ENCODE results near the gene DDA1.

DDA1 gene

GRCh38 chr19:17282488-17283125 is 26.8 kb upstream of the DDA1 start (continued):
- TF ChIP-seq, protein P1, sequence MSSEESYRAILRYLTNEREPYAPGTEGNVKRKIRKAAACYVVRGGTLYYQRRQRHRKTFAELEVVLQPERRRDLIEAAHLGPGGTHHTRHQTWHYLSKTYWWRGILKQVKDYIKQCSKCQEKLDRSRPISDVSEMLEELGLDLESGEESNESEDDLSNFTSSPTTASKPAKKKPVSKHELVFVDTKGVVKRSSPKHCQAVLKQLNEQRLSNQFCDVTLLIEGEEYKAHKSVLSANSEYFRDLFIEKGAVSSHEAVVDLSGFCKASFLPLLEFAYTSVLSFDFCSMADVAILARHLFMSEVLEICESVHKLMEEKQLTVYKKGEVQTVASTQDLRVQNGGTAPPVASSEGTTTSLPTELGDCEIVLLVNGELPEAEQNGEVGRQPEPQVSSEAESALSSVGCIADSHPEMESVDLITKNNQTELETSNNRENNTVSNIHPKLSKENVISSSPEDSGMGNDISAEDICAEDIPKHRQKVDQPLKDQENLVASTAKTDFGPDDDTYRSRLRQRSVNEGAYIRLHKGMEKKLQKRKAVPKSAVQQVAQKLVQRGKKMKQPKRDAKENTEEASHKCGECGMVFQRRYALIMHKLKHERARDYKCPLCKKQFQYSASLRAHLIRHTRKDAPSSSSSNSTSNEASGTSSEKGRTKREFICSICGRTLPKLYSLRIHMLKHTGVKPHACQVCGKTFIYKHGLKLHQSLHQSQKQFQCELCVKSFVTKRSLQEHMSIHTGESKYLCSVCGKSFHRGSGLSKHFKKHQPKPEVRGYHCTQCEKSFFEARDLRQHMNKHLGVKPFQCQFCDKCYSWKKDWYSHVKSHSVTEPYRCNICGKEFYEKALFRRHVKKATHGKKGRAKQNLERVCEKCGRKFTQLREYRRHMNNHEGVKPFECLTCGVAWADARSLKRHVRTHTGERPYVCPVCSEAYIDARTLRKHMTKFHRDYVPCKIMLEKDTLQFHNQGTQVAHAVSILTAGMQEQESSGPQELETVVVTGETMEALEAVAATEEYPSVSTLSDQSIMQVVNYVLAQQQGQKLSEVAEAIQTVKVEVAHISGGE (tag by site-specific recombination; conservative IDR thresholded peaks at IDR 0.05; ENCODE audit: low read depth) = no peak
- TF ChIP-seq IKZF3 (tag by site-specific recombination; IDR thresholded peaks at IDR 0.05) (peak; percentile 29; the same call in 1 of the 2 replicates), ZNF776 (tag by site-specific recombination; IDR thresholded peaks at IDR 0.05; ENCODE audit: borderline replicate concordance) (no peak), ZNF221 (tag by site-specific recombination; IDR thresholded peaks at IDR 0.05; ENCODE audit: borderline replicate concordance) (no peak), ZFP69B (tag by site-specific recombination; IDR thresholded peaks at IDR 0.05) (peak; percentile 38; the same call in 1 of the 2 replicates), ZNF654 (tag by site-specific recombination; IDR thresholded peaks at IDR 0.05; ENCODE audit: low read depth) (peak; percentile 83), KLF7 (tag by site-specific recombination; IDR thresholded peaks at IDR 0.05; ENCODE audit: borderline replicate concordance) (no peak), ZBTB17 (tag by site-specific recombination; IDR thresholded peaks at IDR 0.05) (peak; percentile 90), MEIS1 (CRISPR knock-in tag; IDR thresholded peaks at IDR 0.05; ENCODE audit: borderline replicate concordance) (no peak), KLF9 (tag by site-specific recombination; IDR thresholded peaks at IDR 0.05; ENCODE audit: low read depth) (no peak), ZNF600 (tag by site-specific recombination; IDR thresholded peaks at IDR 0.05) (peak; percentile 89), ZNF629 (tag by site-specific recombination; IDR thresholded peaks at IDR 0.05) (peak; percentile 37; the same call in 1 of the 2 replicates), ZNF202 (tag by site-specific recombination; IDR thresholded peaks at IDR 0.05; ENCODE audit: borderline replicate concordance) (no peak), ZNF48 (tag by site-specific recombination; IDR thresholded peaks at IDR 0.05) (no peak)
- TF ChIP-seq, protein P2, sequence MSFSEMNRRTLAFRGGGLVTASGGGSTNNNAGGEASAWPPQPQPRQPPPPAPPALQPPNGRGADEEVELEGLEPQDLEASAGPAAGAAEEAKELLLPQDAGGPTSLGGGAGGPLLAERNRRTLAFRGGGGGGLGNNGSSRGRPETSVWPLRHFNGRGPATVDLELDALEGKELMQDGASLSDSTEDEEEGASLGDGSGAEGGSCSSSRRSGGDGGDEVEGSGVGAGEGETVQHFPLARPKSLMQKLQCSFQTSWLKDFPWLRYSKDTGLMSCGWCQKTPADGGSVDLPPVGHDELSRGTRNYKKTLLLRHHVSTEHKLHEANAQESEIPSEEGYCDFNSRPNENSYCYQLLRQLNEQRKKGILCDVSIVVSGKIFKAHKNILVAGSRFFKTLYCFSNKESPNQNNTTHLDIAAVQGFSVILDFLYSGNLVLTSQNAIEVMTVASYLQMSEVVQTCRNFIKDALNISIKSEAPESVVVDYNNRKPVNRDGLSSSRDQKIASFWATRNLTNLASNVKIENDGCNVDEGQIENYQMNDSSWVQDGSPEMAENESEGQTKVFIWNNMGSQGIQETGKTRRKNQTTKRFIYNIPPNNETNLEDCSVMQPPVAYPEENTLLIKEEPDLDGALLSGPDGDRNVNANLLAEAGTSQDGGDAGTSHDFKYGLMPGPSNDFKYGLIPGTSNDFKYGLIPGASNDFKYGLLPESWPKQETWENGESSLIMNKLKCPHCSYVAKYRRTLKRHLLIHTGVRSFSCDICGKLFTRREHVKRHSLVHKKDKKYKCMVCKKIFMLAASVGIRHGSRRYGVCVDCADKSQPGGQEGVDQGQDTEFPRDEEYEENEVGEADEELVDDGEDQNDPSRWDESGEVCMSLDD (tag by site-specific recombination; IDR thresholded peaks at IDR 0.05) = 0 out of 2 replicates have a peak, but pooled peaks have one; percentile 26
- TF ChIP-seq, protein P3, sequence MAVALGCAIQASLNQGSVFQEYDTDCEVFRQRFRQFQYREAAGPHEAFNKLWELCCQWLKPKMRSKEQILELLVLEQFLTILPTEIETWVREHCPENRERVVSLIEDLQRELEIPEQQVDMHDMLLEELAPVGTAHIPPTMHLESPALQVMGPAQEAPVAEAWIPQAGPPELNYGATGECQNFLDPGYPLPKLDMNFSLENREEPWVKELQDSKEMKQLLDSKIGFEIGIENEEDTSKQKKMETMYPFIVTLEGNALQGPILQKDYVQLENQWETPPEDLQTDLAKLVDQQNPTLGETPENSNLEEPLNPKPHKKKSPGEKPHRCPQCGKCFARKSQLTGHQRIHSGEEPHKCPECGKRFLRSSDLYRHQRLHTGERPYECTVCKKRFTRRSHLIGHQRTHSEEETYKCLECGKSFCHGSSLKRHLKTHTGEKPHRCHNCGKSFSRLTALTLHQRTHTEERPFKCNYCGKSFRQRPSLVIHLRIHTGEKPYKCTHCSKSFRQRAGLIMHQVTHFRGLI (tag by site-specific recombination; IDR thresholded peaks at IDR 0.05) = no peak
- TF ChIP-seq, protein P4, sequence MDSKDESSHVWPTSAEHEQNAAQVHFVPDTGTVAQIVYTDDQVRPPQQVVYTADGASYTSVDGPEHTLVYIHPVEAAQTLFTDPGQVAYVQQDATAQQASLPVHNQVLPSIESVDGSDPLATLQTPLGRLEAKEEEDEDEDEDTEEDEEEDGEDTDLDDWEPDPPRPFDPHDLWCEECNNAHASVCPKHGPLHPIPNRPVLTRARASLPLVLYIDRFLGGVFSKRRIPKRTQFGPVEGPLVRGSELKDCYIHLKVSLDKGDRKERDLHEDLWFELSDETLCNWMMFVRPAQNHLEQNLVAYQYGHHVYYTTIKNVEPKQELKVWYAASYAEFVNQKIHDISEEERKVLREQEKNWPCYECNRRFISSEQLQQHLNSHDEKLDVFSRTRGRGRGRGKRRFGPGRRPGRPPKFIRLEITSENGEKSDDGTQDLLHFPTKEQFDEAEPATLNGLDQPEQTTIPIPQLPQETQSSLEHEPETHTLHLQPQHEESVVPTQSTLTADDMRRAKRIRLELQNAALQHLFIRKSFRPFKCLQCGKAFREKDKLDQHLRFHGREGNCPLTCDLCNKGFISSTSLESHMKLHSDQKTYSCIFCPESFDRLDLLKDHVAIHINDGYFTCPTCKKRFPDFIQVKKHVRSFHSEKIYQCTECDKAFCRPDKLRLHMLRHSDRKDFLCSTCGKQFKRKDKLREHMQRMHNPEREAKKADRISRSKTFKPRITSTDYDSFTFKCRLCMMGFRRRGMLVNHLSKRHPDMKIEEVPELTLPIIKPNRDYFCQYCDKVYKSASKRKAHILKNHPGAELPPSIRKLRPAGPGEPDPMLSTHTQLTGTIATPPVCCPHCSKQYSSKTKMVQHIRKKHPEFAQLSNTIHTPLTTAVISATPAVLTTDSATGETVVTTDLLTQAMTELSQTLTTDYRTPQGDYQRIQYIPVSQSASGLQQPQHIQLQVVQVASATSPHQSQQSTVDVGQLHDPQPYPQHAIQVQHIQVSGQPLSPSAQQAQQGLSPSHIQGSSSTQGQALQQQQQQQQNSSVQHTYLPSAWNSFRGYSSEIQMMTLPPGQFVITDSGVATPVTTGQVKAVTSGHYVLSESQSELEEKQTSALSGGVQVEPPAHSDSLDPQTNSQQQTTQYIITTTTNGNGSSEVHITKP (tag by site-specific recombination; IDR thresholded peaks at IDR 0.05) = peak; percentile 78
- TF ChIP-seq, protein P5, sequence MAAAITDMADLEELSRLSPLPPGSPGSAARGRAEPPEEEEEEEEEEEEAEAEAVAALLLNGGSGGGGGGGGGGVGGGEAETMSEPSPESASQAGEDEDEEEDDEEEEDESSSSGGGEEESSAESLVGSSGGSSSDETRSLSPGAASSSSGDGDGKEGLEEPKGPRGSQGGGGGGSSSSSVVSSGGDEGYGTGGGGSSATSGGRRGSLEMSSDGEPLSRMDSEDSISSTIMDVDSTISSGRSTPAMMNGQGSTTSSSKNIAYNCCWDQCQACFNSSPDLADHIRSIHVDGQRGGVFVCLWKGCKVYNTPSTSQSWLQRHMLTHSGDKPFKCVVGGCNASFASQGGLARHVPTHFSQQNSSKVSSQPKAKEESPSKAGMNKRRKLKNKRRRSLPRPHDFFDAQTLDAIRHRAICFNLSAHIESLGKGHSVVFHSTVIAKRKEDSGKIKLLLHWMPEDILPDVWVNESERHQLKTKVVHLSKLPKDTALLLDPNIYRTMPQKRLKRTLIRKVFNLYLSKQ (tag by site-specific recombination; IDR thresholded peaks at IDR 0.05; ENCODE audit: borderline replicate concordance) = no peak
- TF ChIP-seq, protein P6, sequence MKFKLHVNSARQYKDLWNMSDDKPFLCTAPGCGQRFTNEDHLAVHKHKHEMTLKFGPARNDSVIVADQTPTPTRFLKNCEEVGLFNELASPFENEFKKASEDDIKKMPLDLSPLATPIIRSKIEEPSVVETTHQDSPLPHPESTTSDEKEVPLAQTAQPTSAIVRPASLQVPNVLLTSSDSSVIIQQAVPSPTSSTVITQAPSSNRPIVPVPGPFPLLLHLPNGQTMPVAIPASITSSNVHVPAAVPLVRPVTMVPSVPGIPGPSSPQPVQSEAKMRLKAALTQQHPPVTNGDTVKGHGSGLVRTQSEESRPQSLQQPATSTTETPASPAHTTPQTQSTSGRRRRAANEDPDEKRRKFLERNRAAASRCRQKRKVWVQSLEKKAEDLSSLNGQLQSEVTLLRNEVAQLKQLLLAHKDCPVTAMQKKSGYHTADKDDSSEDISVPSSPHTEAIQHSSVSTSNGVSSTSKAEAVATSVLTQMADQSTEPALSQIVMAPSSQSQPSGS (tag by site-specific recombination; IDR thresholded peaks at IDR 0.05; ENCODE audit: low read depth) = no peak

Data from HEK293 (cell line).